GM18520 (cell line): ENCODE data around the gene RAB42.

Source experiments
- ATAC-seq: cut with Tn5 transposase; IDR thresholded peaks from one replicate; pipeline ENCODE4 v1.9.1; 2021; ENCODE audit not compliant: unreplicated experiment

RAB42 gene

DNA sequence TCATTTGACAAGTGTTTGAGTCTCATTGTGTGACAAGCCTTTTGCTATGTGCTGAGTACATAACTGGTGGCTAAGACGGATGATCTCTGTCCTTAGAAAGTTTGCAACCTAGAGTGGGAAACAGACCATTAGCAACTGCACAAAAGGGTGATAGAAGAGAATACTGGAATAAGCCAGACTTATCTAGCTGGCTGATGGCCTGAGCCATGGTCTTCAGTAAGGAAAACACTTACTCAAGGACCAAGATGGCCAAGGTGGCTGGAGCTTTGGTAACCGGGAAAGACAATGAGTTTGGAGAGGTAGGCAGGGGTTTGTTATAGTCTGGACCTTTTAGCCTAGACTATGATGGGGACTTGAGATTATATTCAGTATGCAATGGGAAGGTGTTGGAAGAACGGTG lies 52.4 kb downstream of the RAB42 start:
- ATAC-seq = no peak
